ENCODE results near the gene ZNF791.

DNA sequence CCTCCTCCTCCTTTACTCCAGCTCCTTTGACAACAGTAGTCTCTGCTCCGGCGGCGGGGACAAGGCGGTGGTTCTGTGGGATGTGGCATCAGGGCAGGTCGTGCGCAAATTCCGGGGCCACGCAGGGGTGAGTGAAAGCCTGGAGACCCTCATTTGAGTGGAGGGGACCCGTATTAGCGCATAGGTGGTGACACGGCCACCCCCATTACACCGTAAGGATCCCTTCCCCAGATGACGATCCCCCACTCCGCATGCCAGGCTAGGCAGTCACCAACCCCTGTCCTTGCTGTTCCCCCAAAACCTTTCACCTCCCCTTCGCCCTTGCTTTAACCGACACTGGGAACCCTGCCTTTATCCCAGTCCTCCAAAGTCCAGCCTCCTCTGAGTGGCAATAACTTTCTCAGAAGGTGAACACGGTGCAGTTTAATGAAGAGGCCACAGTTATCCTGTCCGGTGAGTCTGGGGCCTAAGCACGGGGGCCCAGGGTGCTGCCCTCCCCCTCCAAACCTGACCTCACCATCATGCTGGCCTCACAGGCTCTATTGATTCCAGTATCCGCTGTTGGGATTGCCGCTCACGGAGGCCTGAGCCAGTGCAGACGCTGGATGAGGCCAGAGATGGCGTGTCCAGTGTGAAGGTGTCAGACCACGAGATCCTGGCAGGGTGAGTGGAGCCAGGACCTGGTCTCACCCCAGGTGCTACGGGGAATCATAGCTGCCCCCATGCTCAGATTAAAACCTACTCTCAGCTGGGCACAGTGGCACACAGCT, 59.6 kb downstream of the ZNF791 start:
- TF ChIP-seq POLR2A (IDR thresholded peaks at IDR 0.05; ENCODE audit: low read depth, low read length): no peak; the same call in 1 of the 2 replicates
- TF ChIP-seq POLR2AphosphoS5 (IDR thresholded peaks at IDR 0.05; ENCODE audit: low read depth, low read length): peak; percentile 60; the same call in 1 of the 2 replicates
- TF ChIP-seq TAF1 (IDR thresholded peaks at IDR 0.05; ENCODE audit: borderline replicate concordance, low read depth, low read length): no peak
